GM20431 (cell line): ENCODE measurements around the gene MEST.
"Not testable (repeated sequence)": the region's sequence is repeated elsewhere in the genome, so short reads cannot be mapped to it uniquely, and the experiment has no call there.

Experiments used
- in situ Hi-C: fragments of 300-500 bp; cut with MseI, MboI; formaldehyde crosslinking; loops from one replicate; pipeline ENCODE4 v1.15.0; 2020; ENCODE audit warnings: low sequenced_read_pairs; ENCODE audit not compliant: unreplicated experiment

MEST gene

DNA sequence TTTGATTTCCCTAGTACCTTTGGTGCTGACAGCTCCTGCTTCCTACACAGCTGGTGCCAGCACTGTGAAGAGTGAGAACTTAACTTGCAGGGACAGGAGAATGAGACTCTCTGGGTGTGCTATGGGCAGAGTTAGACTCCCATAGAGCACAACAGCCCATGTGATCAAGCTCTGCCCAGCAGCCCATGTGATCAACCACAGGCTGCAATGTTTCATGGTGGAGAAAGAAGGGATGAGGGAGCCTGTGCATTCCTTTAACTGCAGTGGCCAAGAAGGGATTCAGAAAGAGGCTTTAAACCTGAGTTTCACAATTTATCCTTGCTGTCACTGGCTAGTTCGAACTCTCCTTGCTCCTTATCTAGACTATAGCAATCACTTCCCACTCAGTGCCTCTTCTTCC, 10.0 kb upstream of the MEST start:
- in situ Hi-C loops: no loop called here

DNA sequence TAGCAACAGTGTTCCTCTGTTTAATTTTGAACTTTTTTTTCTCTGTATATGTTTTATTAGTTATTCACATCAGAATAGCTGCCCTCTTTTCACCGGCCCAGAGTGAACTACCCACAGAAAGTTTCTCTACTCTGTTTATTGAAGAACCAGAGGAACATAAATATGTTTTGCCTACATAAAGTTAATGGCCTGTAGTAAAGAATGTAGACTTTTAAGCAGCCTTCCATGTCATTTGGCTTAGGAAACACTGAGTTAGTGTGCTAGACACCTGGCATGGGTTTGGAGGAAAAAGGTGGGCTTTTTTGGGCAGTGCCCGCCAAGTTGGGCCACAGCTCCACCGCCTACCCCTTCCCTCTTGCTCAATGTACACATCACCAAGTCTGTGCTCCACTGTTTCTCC, 8.9 kb upstream of the MEST start:
- in situ Hi-C loops: no loop called here

DNA sequence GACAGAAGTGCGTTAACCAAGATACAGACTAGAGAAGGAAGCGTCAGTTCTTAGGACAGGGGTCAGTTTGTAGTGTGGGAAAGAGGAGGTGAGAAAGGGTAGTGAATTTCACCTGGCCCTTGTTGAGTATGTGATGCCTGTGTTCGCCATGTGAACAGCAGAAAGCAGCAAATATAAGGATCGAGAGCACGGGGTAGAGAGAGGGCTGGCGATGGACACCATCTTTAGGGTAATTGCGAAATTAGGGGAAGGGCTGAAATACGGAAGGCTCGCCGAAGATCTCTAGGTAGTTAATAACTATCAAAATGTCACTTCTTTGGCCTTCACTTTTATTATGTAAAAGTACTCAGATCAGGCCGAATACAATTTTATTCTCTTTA, 6.2 kb upstream of the MEST start:
- in situ Hi-C loops: no loop called here

DNA sequence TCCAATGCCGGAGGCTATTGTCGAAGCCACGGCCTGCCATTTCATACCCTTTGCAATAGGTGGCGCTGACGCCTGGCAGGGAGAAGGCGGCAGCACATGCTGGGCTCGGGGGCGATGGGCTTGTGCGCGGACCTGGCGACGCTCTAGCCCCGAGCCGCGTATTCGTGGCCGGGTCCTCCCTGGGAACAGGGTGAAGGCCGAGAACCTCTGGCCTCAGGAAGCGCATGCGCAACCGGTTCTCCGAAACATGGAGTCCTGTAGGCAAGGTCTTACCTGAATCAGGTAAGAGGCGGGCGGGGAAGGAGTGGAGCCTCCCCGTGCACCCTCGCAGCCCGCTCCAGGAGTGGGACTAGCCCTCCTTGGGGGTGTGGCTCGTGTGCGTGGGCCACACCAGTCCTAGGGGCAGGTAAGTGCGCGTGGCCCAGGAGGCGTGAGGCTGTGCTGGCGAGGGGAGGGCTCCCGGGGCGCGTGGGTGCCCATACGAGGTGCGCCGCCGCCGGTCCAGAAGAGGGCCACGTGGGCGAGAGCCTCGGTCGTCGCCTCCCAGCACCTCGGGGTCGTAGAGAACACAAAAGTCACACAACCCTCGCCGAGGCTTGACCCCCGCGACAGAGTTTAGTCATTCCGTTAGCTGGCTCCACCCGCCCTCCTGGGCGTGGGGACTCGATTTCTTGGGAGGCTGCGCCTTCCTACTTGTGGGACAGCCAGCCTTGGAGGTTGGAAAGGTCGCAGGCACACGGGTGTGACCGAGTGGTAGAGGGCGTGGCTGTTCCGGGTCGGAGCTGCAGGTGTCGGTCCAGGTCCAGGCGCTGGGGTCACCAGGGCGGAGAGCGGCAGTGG, 5.6 kb upstream of the MEST start:
- in situ Hi-C loops: no loop called here

DNA sequence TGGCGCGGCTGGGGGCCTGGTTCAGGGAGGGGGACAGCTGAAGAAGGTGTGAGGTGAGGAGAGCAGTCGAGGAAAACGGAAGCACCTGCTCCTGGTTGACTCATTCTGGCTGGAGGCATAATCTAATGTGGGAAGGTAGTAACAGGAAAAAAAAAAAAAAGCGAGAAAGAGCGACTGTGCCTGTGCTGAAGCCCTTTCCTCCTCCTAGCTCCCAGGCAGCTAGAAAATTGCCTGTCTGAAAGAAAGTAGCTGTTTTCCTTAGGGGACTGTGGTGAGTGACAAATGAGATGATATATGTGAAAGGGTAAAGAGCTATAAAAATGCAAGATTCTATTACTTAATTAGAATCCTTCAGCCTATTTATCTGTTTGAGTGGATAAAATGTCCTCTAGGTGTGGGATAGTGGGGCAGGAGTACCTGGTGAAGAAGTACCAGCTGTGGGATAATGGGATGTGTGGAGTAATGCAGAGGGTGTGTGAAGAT, 4.9 kb upstream of the MEST start:
- in situ Hi-C loops: no loop called here

DNA sequence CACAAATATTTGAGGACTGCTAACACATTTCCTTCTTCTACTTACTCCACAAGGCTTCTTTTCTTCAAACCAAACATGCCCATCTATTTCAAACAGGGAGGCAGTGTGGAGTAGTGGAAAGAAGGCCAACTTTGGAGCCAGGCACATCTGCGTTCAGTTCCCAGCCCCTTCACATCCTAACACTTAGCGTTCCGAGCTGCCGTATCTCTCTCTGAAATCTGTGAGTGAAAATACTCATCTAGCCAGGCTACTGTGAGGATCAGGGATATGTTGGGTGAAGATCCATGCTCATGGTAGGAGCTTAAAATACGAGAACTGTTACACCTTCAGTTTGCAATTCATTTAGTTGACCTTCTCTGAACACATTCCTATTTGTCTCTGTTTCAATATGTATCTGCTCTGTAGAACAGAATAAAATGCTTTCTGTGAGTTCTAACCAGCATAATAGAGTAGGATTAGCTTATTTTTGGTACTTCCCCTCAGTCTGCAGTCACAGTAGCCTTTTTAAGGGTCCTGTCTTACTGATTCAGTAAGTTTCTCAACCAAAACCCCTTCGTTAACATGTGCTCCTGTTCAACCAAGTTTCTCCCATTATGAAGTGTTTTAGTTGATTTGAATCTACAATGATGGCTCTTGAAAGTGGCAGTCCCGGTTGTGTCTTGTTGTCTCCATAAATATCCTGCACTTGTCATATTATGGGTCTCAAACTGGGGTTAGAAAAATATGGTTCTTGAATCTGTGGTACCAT, 3.3 kb upstream of the MEST start:
- in situ Hi-C loops: no loop called here

DNA sequence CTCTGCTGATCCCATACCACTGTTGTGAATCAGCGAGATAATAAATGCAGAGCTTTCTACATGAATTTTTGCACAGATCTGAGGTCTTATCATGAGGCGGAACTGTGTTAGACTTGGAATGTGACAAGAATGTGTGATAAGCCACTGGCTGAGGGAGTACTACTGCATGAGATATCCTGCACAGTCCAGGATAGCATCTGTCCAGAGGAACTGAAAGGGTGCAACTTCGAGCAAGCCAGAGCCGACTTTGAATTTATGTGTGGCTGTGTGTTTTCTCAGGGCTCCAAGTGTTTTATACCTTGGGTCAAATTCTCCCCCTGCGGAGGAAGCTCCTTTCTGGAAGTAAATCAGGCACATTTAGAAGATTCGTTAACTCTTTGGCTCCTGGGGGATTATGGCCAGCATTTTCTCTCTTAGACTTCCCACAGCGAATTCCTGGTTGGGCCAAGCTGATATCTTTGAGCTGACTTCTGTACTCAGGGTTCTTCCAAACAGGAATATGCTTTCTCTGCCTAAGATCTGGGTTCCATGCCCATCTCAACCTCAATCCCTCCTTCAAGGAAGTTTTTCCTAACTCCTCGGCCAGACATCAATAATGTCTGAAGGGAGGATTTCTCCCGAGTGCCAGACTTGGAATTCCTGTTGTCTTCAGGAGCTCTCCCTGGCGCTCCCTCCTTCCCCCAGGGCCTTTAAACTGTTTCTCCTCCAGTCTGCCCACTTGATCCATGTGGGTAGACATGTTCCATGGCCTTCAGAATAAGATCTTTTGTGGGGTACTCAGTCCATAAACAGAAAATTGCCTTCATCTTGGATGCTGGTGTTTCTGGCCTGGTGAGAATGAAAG, 2.5 kb upstream of the MEST start:
- in situ Hi-C loops: no loop called here

DNA sequence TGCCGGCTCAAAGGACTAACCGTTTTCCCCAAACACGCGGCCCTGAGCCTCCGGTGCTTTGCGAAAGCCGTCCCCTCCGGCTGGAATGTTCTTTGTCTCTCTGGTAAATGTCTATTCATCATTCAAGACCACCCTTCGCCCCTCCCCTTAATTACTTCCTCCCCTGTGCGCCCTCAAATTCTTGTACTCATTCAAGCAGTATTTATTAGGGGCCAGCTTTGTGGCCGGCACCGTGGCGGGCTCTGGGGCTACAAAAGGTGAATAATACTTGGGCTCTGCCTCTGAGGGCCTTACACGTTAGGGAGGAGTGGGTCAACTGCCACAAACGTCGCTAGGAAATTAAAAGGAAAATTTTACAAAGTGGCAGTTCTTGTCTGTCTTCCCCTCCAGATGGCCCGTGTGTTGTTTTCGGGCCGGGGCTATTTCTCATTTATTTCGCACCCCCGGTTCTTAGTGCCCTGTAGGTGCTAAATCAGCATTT, 1.5 kb upstream of the MEST start:
- in situ Hi-C loops: no loop called here

DNA sequence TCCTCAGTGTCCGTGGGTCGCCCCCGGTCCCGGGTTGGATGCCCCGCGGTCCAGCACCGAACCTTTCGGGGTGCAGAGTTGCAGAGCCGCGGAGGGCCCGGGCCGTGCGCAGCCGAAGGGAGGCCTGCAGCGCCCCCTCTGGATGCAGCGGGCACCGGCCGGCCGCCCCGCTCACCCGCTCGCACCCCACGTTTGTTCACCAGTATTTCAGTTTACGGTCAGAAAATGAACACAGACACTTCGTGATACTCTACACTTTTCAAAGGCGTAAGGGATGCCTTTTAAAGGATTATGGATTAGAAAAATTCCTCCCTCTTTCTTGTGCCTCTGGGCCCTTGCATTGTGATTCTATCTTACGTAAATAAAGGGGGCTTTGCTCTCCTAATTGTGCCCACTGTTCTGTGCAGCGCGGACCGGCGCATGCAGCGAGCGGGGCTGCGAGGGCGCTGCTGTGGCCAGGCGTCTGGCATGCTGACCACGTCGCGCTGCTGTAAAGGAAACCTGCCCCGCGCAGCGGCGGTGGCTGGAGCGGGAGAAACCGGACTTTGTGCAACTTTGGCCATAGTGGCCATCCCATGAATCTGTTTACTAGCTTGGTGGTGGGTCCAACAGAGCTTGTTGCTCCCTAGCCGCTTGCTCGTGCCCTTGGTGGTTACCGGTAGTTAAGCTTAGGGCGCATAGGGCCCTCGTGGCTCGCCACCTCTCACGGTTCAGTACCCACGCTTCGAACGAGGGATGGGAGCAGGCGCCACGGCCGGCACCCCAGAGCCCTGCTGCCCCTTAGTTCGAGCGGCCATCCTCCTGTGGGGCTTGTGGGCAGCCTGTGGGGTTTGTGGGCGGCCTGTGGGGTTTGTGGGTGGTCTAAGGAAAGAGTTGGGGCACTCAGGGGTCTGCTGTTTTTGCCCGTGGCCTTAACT, 739 bp upstream of the MEST start:
- in situ Hi-C loops: no loop called here

DNA sequence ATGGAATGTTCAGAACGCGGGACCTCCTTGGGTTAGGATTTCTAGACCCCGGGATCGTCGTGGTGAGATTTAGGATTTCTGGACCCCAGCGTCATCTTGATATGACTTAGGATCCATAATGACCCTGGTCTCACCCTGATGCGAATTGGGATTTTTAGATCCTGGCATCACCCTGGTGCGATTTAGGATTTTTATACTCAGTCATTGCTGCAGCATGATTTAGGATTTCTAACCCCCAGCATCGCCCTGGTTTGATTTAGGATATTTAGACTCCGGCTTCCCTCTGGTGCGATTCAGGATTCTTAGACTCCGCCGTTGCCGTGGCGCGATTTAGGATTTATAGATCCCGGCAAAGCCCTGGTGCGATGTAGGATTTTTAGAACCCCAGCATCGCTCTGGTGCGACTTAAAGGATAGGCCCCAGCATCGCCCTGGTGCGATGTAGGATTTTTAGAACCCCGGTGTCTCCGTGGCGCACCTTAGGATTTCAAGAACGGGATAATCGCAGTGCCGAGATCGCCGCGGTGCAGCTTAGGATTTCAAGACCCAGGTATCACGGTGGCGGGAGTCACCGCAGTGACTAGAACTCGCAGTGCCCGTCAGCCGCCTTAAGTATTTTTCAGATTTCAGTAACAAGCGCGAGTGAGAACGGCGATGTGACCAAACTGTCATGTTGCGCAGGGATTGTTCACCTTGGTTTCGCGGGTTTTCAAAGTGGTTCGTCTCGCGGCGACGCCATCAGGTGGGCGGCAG, 814 bp downstream of the MEST start:
- in situ Hi-C loops: no loop called here

DNA sequence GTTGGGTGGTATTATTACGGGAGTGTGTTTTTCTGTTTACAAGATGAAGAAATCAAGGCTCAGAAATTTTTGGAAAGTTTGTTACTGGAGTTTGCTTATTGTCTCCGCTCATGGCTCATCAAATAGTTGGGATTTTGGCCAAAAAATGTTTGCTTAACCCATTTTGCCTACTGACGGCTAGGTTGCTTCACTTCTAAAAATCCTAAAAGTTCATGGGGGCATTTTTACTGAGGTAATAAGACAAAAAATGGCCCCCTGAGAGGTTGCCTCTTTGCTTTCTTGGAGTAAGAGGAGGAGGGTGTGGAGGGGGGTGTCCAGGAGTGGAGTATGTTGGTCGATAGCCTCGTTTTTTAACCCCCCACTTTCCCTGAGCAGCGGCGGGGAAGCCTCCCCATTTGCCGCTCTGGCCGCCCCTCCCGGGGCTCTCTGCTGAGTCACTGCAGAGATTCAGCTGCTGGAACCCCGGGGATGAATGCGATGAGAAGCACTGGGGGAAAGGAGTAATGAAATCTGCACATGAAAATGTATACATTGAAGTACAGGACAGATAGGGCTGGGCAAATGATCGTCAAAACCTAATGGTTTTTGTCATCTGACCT, 1.5 kb downstream of the MEST start:
- in situ Hi-C loops: no loop called here

DNA sequence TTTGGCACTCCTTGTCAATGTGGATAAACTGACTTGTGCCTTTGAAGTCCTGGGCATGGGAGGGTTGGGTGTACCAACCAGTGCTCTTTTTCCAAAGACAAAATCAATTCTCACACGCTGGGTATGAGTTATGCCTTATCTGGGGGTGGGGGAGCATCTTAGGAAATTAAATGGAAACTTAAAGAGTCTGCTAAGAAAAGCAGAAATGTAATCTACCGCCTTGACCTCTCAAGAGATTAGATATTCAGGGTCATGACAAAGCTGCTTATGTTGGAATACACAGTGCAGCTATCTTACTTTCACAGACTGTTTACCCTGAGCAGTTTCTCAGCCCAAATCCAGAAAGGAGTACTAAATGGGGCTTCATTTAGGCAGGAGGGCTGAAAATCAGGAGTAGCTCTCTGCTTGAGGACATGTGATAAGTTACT, 2.6 kb downstream of the MEST start:
- in situ Hi-C loops: no loop called here

DNA sequence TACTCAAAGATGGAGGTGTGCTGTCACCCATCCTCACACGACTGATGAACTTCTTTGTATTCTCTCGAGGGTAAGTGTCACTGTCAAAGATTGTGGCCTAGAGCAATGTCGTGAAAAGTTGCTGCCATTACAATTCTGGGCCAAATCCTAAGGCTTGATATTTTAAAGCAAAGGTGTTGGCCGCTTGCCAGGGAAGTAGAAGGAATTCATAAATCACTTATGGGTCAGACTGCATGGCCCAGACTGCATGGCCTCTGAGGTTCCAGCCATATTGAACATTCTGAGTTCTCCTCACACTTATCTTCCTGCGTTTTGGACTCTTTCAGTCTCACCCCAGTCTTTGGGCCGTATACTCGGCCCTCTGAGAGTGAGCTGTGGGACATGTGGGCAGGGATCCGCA, 8.6 kb downstream of the MEST start:
- in situ Hi-C loops: no loop called here

DNA sequence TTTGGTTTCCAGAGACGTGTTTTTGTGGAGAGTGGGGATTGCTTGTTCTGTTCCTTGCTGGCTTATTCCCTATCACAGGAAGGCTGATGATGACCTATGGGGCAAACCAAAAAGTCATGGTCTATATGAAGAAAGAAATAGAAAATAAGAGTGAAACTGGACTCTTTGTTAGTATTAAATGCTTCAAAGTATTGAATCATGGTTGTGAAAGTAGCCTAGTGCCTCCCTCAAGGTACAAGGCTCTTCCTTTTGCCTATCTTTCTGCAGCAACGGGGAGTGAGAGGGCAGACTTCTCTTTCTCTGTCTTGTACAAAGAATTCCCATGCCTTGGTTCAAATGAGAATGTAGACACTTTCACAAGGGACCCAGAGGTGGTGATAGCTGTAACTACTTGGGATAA, 9.0 kb downstream of the MEST start:
- in situ Hi-C loops: no loop called here

DNA sequence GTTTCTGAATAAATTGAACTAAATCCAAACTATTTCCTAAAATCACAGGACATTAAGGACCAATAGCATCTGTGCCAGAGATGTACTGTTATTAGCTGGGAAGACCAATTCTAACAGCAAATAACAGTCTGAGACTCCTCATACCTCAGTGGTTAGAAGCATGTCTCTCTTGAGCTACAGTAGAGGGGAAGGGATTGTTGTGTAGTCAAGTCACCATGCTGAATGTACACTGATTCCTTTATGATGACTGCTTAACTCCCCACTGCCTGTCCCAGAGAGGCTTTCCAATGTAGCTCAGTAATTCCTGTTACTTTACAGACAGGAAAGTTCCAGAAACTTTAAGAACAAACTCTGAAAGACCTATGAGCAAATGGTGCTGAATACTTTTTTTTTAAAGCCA, 13.9 kb downstream of the MEST start:
- in situ Hi-C loops: no loop called here

DNA sequence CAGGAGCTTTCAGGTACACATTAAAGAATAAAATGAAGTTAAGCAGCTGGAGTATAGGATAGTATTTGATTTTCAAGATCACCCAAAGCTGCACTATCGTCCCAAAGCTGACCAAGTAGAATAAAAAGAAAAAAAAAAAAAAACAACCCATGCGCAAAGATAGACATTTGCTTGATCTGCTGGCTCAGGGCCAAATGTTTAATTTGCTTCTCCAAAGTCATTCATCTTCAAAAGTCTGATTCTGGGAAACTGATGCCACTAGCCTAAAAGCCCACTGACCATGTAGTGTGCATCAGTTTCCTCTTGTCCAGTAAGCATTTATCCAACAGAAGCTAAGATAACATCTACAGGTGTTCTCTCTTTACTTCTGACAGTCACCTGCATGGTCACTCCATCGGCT, 14.5 kb downstream of the MEST start:
- in situ Hi-C loops: no loop called here

DNA sequence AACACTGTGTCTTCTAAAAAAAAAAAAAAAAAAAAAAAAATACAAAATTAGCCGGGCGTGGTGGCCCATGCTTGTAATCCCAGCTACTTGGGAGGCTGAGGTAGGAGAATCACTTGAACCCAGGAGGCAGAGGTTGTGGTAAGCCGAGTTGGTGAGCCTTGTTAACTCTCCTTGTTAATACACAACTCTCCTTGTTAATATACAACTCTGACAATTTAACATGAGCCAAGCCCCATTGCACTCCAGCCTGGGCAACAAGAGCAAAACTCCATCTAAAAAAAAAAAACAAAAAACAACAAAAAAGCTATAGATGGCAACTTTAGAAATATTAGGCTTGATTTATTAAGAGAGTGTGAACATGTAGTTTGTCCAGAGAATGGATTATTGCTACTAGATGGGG, 20.2 kb downstream of the MEST start:
- in situ Hi-C loops: not testable (repeated sequence)

DNA sequence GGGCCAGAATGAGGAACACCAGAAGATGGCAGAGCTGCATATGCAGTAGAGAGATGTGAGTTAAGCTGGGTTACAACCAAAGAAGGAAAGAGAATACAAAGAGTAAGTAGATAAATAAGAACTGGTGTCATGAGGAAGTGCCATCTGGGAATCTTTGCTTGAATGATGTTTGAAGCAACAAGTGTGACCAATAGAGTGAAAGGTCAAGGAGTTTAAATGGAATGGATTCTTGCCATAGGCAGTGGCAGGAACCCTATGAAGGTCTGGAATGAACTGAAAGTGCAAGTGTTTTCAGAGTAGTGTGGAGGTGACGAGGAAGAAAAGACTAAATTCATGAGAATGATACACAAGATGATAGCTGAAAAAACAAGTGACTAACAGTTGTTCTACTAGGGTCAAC, 21.6 kb downstream of the MEST start:
- in situ Hi-C loops: no loop called here
